HG03558 (cell line): ENCODE results near the gene EIF3B.
"Not testable (repeated sequence)": the region's sequence is repeated elsewhere in the genome, so short reads cannot be mapped to it uniquely, and the experiment has no call there.

Experiments
- ATAC-seq: cut with Tn5 transposase; IDR thresholded peaks from one replicate; pipeline ENCODE4 v1.9.1; 2021; ENCODE audit warnings: moderate number of reproducible peaks; ENCODE audit not compliant: unreplicated experiment; ENCODE audit errors: extremely low read depth

EIF3B gene

DNA sequence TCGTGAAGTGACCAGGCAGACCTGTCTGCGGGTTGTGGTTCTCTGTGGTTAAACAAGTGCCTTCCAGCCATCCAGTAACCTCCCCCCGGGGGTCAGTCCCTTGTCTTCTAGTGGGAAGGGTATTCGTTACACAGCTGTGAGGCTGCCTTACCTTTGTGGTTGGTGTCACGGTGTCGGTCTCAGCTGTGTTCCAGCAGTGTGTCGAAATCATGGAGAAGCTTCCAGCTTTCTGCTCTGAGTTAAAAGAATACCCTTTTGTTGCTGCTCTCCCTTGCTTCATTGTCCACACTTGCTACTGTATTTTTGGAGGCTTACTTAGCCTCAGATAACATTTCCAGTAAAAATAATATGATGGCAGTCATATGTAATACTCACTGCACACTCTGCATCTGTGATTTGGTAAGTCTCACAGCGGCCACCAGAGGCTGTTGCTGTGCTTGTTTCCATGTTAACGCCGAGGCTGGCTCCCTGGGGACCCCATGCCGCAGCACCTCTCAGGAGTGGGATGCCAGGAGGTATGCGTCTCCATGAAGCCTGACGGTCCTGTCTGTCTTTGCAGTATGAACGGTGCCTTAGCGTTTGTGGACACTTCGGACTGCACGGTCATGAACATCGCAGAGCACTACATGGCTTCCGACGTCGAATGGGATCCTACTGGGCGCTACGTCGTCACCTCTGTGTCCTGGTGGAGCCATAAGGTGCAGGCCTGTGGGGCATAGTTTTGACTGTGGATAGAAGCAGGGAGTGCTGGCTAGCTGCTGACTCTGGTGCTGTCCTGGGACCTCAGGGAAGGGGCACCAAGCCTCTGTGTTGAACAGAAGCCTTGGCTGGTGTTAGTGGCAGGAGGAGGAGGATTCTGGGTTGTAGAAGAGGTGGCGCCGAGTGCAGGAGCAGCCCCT lies 20.5 kb downstream of the EIF3B start:
- ATAC-seq = no peak

DNA sequence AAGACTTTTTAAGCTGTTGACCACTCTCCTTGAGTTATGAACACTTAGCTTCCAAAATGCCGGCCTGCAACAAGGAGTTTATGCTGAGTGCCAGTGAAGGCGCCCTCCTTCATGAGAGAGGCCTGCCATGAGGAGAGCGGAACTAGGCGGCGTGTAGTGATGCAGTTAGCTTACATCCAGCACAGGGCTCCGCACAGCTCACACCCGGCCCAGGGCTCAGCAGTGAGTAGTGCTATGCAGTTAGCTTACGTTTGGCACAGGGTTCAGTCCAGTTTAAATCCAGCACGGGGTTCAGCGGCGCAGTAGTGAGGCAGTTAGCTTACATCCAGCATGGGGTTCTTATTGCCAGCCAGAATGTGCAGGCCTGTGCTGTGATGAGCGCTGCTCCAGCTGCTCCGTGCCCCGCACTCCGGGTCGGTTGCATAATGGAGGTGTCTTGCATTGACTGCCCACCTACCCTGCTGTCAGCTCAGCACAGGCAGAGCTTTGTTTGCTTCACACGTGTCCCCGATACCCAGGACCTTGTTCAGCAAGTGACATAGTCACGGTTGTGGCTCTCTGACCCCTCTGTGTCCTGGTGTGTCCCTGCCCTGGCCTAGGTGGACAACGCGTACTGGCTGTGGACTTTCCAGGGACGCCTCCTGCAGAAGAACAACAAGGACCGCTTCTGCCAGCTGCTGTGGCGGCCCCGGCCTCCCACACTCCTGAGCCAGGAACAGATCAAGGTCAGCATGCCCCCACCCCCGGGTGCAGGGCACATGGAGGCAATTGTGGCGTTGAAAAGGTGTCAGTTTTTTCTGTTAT lies 21.9 kb downstream of the EIF3B start:
- ATAC-seq = no peak

DNA sequence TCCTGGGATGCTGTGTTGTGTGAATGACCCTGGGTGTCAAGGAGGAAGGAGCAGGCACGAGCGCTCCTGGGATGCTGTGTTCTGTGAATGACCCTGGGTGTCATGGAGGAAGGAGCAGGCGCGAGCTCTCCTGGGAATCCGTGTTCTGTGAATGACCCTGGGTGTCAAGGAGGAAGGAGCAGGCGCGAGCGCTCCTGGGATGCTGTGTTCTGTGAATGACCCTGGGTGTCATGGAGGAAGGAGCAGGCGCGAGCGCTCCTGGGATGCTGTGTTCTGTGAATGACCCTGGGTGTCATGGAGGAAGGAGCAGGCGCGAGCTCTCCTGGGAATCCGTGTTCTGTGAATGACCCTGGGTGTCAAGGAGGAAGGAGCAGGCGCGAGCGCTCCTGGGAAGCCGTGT lies 22.9 kb downstream of the EIF3B start:
- not testable (repeated sequence) for ATAC-seq

DNA sequence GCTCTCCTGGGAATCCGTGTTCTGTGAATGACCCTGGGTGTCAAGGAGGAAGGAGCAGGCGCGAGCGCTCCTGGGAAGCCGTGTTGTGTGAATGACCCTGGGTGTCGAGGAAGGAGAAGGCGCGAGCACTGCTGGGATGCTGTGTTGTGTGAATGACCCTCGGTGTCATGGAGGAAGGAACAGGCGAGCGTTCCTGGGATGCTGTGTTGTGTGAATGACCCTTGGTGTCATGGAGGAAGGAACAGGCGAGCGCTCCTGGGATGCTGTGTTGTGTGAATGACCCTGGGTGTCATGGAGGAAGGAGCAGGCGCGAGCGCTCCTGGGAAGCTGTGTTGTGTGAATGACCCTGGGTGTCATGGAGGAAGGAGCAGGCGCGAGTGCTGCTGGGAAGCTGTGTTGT lies 23.5 kb downstream of the EIF3B start:
- not testable (repeated sequence) for ATAC-seq

GRCh38 chr7:2379161-2379560 lies 24.5 kb downstream of the EIF3B start:
- no peak for ATAC-seq

DNA sequence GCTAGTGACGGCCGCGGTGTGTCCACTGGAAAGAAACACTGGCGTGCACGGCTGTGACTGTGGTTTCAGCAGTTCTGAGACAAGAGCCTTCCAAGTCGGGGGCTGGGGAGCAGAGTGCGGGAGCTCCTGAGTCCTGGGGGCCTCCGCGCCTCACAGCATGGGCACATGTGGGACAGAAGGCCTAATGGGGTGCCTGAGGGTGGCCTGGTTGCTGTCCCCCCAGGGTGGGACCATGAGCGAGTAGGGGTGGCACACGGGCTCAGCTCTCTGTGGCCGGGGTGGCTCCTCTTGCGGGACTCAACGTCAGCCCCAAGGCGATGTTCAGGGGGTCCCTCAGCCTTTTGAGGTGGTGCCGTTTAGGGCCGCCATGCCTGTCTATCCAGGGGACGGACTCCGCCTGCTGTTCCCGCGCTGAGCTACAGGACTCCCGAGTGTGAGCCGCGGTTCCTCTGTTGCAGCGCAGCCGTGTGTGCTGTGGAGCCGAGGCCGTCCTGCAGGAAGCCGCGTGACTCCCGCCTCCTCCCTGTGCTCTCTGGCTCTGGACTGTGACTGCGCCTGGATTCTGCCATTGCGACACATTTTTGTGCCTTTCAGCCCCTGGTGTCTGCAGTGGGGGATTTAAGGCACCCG lies 25.3 kb downstream of the EIF3B start:
- ATAC-seq = no peak

DNA sequence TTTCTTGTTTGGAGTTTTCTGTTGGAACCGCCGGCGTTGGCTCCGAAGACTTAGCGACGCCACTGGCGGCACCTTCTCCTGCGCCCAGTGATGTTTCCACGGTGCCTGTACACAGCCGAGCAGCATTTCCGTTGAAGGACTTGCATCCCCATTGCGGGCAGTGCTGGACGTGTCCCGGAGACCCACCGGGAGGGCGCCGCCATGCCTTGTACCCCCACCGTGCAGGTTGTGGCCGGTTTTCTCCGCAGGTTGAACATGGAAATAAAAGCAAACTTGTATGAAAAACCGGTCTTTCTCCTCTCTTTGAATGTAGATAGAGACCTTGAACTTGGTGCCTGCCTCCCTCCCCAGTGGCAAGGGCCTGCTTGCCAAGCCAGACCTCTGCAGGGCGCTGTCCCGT lies 25.8 kb downstream of the EIF3B start:
- no peak for ATAC-seq

- no peak for ATAC-seq
Measured at GRCh38 chr7:2381227-2381626, 26.6 kb downstream of the EIF3B start.

- ATAC-seq = no peak
Measured at GRCh38 chr7:2381881-2382509, 27.4 kb downstream of the EIF3B start.

GRCh38 chr7:2383543-2384274 lies 29.1 kb downstream of the EIF3B start:
- ATAC-seq = no peak

- no peak for ATAC-seq
Measured at GRCh38 chr7:2384354-2385243, 30.0 kb downstream of the EIF3B start.

DNA sequence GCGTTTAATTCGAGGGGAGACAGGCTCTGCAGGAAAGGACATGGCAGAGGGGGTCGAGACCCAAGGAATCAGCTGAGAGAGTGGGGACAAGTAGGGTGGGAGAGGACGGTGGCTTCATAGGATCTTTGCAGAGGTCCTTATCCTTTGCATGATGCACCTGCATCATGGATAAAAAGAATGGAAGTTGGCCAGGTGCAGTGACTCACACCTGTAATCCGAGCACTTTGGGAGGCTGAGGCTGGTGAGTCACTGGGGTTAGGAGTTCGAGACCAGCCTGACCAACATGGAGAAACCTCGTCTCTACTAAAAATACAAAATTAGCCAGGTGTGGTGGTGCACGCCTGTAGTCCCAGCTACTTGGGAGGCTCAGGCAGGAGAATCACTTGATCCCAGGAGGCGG lies 31.5 kb downstream of the EIF3B start:
- ATAC-seq = not testable (repeated sequence)

DNA sequence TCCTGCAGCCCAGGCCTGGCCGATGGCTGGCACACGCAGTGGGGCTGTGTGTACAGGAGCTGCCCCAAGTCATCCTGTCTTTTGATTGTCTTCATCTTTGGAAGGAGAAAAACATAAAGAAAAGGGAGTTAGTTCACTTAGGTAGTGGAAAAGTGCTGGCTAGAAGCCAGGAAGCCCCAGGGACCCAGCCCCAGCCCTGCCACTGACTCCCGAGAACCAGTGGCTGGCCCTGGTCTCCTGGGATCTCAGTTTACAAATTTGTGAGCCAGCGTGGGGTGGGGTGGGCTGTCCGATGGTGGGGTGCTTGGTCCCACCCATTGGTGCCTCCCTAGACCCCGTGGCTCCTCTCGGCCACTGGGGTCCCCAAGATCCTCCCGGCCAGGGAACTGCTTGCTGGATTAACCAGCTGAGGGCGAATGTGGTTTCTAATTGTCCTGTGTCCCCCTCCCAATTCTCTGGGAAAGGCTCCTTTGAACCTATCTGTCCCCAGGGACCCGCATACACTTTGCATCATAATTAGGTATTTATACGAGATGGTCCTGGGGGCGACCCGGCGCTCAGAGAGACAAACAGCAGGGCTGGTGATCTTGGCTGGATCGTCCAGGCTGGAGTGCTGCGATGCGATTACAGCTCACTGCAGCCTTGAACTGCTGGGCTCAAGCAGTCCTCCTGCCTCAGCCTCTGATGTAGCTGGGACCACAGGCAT lies 32.5 kb downstream of the EIF3B start:
- no peak for ATAC-seq

- no peak for ATAC-seq
Measured at GRCh38 chr7:2387897-2388636, 33.4 kb downstream of the EIF3B start.

- ATAC-seq = no peak
Measured at GRCh38 chr7:2388637-2388954, 34.0 kb downstream of the EIF3B start.

GRCh38 chr7:2390020-2390816 lies 35.6 kb downstream of the EIF3B start:
- ATAC-seq = not testable (repeated sequence)

GRCh38 chr7:2393706-2394105 lies 39.1 kb downstream of the EIF3B start:
- ATAC-seq = no peak
